K562 (cell line): ENCODE results near the gene BPTF. TPM values are rescaled to one million over a fixed set of nuclear protein-coding genes. Genes with fewer than 3 reads are reported as not detected.

Source experiments
- ATAC-seq: fragments of 200-7000 bp; cut with Tn5 transposase; 3 replicates; pipeline ENCODE4 v1.9.1; 2020; ENCODE audit warnings: moderate library complexity
- BruUV-seq: library from RNA; stranded (reverse); fragments of 400-500 nt; replicated peaks from 2 replicates; lab custom pipeline; 2021; lab: Mats Ljungman, UMichigan
- CTCF ChIA-PET: fragments of 300-600 bp; formaldehyde crosslinking; extraction: SDS; loops from one replicate; lab custom pipeline; 2021; ENCODE audit warnings: low intra/inter-chr PET ratio; lab: Yijun Ruan, JAX
- POLR2A ChIA-PET: fragments of 300-600, 350-650 bp; sonication (Branson Sonifier 250); formaldehyde crosslinking; extraction: SDS; loops from one replicate; lab custom pipeline; 2021; ENCODE audit warnings: antibody characterized with exemption, inconsistent platforms; lab: Yijun Ruan, JAX
- DNase-seq, 4 experiments: peaks; one replicate each; pipeline versions ENCODE4 v3.0.0 to v3.0.0-alpha.2; 2011 to 2018; ENCODE audit warnings: low spot score in 3 of 4, mixed read lengths in 3 of 4; ENCODE audit errors: extremely low read depth in 1 of 4
- FAIRE-seq: peaks from 2 replicates; lab custom pipeline; 2011; peaks lifted over from hg19 to GRCh38; lab: Jason Lieb, UNC
- H2AFZ ChIP-seq: 2 replicates; pipeline ENCODE4 v1.6.0; 2011; ENCODE audit warnings: low read depth, low read length, control low read depth, inconsistent platforms
- H3K27ac ChIP-seq: fragments of 200-600 bp; 3 replicates; pipeline ENCODE4 v1.8.0; 2011; ENCODE audit warnings: low read depth, mild to moderate bottlenecking, control low read depth, inconsistent platforms, low read length, moderate library complexity, mixed read lengths; ENCODE audit errors: extremely low read depth
- H3K27me3 ChIP-seq, 2 experiments: fragments of 300-600 bp in 1 of 2; 2 replicates in 1 of 2; 3 replicates in 1 of 2; pipeline versions ENCODE4 v1.6.0 to v1.8.0; 2011; ENCODE audit warnings: inconsistent platforms in 2 of 2, low read length in 2 of 2, mild to moderate bottlenecking in 1 of 2, mixed read lengths in 1 of 2, moderate library complexity in 1 of 2; ENCODE audit not compliant: control insufficient read depth in 2 of 2, insufficient read depth in 2 of 2
- H3K36me3 ChIP-seq: fragments of 300-600 bp; 3 replicates; pipeline ENCODE4 v1.8.0; 2011; ENCODE audit warnings: mild to moderate bottlenecking, low read length, inconsistent platforms; ENCODE audit not compliant: control insufficient read depth, insufficient read depth
- H3K4me1 ChIP-seq, 2 experiments: fragments of 200-600 bp in 1 of 2; replicated peaks in 1 of 2; 2 replicates in 1 of 2; 3 replicates in 1 of 2; pipeline versions ENCODE4 v1.5.1 to v1.8.0; 2011; ENCODE audit warnings: inconsistent platforms in 2 of 2, low read length in 2 of 2, mild to moderate bottlenecking in 1 of 2, mixed read lengths in 1 of 2, moderate library complexity in 1 of 2; ENCODE audit not compliant: control insufficient read depth in 2 of 2, insufficient read depth in 2 of 2
- H3K4me2 ChIP-seq: 2 replicates; pipeline ENCODE4 v1.6.1; 2011; ENCODE audit warnings: low read length, control low read depth, inconsistent platforms, mixed read lengths; ENCODE audit not compliant: insufficient read depth
- H3K4me3 ChIP-seq: fragments of 200-600 bp; sonication (generic), shearing (Covaris generic); 2 replicates; pipeline ENCODE4 v1.5.1; 2016; ENCODE audit warnings: control low read depth, inconsistent platforms
- H3K79me2 ChIP-seq: fragments of 200-600 bp; 3 replicates; pipeline ENCODE4 v1.8.0; 2011; ENCODE audit warnings: low read length, inconsistent platforms; ENCODE audit not compliant: control insufficient read depth, insufficient read depth
- H3K9ac ChIP-seq, 2 experiments: 2 replicates each; pipeline versions ENCODE4 v1.6.0 to v1.6.1; 2011; ENCODE audit warnings: low read depth in 2 of 2, low read length in 2 of 2, control low read depth in 1 of 2, inconsistent platforms in 1 of 2, mild to moderate bottlenecking in 1 of 2, mixed read lengths in 1 of 2; ENCODE audit not compliant: insufficient read depth in 1 of 2
- H3K9me1 ChIP-seq: one replicate; pipeline ENCODE4 v1.6.0; 2011; ENCODE audit warnings: inconsistent platforms, mild to moderate bottlenecking, low read length, moderate library complexity; ENCODE audit not compliant: control insufficient read depth, insufficient read depth
- H3K9me3 ChIP-seq: replicated peaks from 2 replicates; pipeline ENCODE4 v1.5.1; 2011; ENCODE audit warnings: low read depth, low read length, inconsistent platforms; ENCODE audit not compliant: control insufficient read depth, insufficient read depth
- H4K20me1 ChIP-seq: replicated peaks from 2 replicates; pipeline ENCODE4 v1.6.1; 2011; ENCODE audit warnings: low read length, inconsistent platforms, mixed read lengths; ENCODE audit not compliant: control insufficient read depth, insufficient read depth
- KLF13 ChIP-seq: fragments of 450-650 bp; IDR thresholded peaks from 2 replicates; pipeline ENCODE4 v1.6.1; 2016; ENCODE audit warnings: missing genetic modification characterization, low read depth, mild to moderate bottlenecking, missing compliant biosample characterization, moderate library complexity, borderline replicate concordance
- NCOA1 ChIP-seq: fragments of 450-650 bp; IDR thresholded peaks from 2 replicates; pipeline ENCODE4 v1.6.1; 2016; ENCODE audit warnings: low read depth
- SP1 ChIP-seq: sonication (generic); formaldehyde crosslinking; IDR thresholded peaks from 2 replicates; pipeline ENCODE4 v1.8.1; 2022; ENCODE audit warnings: mild to moderate bottlenecking, missing genetic modification reagents
- ZNF12 ChIP-seq: sonication (generic); formaldehyde crosslinking; IDR thresholded peaks from 2 replicates; pipeline ENCODE4 v1.4.0; 2020; ENCODE audit warnings: mild to moderate bottlenecking, missing genetic modification reagents
- ZNF232 ChIP-seq: sonication (generic); formaldehyde crosslinking; IDR thresholded peaks from 2 replicates; pipeline ENCODE4 v1.8.0; 2022; ENCODE audit warnings: mild to moderate bottlenecking, missing genetic modification reagents
- ZSCAN29 ChIP-seq: fragments of 450-650 bp; IDR thresholded peaks from 2 replicates; pipeline ENCODE4 v1.6.1; 2017
- WGBS: fragments of 100-300 bp; shearing (Covaris generic); methylation state at CpG from one replicate; pipeline ENCODE4 v1.1.6; 2016; ENCODE audit warnings: low coverage, mixed read lengths; ENCODE audit not compliant: insufficient coverage; ENCODE audit errors: missing lambda C conversion rate; 5-methylcytosine and 5-hydroxymethylcytosine counted together
- in situ Hi-C: fragments of 300-500 bp; cut with MboI; formaldehyde crosslinking; loops from 4 replicates; pipeline ENCODE4 v1.15.0; 2018; ENCODE audit warnings: inconsistent platforms, mixed read lengths
- intact Hi-C: fragments of 100-400 bp; cut with micrococcal nuclease; formaldehyde crosslinking; loops from 2 replicates; pipeline ENCODE4 v1.14.2; 2022
- polyA plus RNA-seq, 8 experiments: library from polyadenylated mRNA; depleted of rRNA in 4 of 8; stranded (reverse) in 5 of 8; unstranded in 3 of 8; fragments of >200 nt; fragmentation: Nextera tagmentation in 2 of 8; fragmentation: Illumina TruSeq in 1 of 8; extraction: Ambion mirVana in 2 of 8; extraction: Trizol in 1 of 8; gene quantifications; 2 replicates each; pipeline versions ENCODE4 v1.2.1 to v1.2.3, GENCODE V29; 2011 to 2014; ENCODE audit warnings: inconsistent platforms in 1 of 8, missing spikeins in 1 of 8
- total RNA-seq, 7 experiments: library from RNA; depleted of rRNA in 6 of 7; stranded (reverse); fragments of >200 nt in 6 of 7; fragmentation: Illumina TruSeq in 2 of 7; extraction: Trizol in 2 of 7; gene quantifications; 2 replicates each; pipeline versions ENCODE4 v1.2.1 to v1.2.3, GENCODE V29; 2011 to 2021; ENCODE audit warnings: low replicate concordance in 1 of 7
- TF ChIP-seq, protein P1 (sequence below): fragments of 250-450 bp; sonication (Bioruptor Pico); IDR thresholded peaks from 2 replicates; pipeline ENCODE4 v1.4.0; 2020; ENCODE audit warnings: mild to moderate bottlenecking, moderate library complexity
- TF ChIP-seq, protein P2 (sequence below): fragments of 450-650 bp; IDR thresholded peaks from 2 replicates; pipeline ENCODE4 v1.6.1; 2016
- TF ChIP-seq, protein P3 (sequence below): fragments of 250-450 bp; sonication (Bioruptor Pico); IDR thresholded peaks from 2 replicates; pipeline ENCODE4 v1.8.0; 2022; ENCODE audit warnings: moderate library complexity, mild to moderate bottlenecking, inconsistent platforms
- TF ChIP-seq, protein P4 (sequence below), 3 experiments: fragments of 200-800 bp in 1 of 3; sonication (Bioruptor generic) in 1 of 3; sonication (generic) in 1 of 3; formaldehyde crosslinking in 1 of 3; IDR thresholded peaks; 2 replicates each; pipeline versions ENCODE4 v1.6.1 to v1.8.0; 2016 to 2022; ENCODE audit warnings: mild to moderate bottlenecking in 2 of 3, missing compliant biosample characterization in 2 of 3, missing genetic modification characterization in 2 of 3, missing genetic modification reagents in 1 of 3

Gene BPTF
- total and polyA plus RNA-seq, 9 of the 15 experiments (the other 6 are each of a cell fraction or from before 2014, with no cell fraction given) = 12.5 to 52.1 (median 26.9) TPM

DNA sequence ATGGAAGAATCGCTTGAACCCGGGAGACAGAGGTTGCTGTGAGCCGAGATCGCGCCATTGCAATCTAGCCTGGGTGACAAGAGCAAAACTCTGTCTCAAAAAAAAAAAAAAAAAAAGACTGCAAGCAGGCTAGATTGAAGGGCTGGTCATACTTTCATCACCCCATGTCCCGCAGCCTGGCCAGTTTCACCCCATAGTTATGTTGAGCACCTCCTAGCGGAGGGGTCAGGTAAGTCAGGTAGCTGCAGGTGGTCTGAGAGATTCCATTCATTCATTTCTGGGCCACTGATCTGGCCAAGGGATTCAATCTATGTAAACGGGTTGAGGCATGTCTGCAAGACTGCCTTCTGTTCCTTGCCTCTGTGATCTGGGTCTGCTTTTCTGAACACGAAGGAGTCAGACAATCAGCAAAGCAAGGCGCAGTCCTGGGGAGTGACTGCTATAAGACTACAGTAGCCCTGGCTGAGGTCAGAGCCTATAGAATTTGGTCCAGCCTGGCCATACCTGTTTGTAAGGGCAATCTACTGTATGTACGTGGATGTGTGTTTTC, 23.6 kb upstream of the BPTF start:
- intact Hi-C loops (no loop called here), in situ Hi-C loops (no loop called here)
- no peaks in the 10 kb centered on the region for H4K20me1 ChIP-seq
- no peak overlapping the region for H3K4me2 ChIP-seq
- DNase-seq (peak; percentile 49 to 54 (median 52)), FAIRE-seq (peak; percentile 15), ATAC-seq (peak; percentile 67)
- H3K4me3 ChIP-seq = no peak overlapping the region
- POLR2A ChIA-PET = interaction anchor here (0.7 to 1.0 kb wide), 3 partner anchors 18 to 241 kb away, joined by 3 to 5 read pairs (median 4); partner anchors contain the start of gene BPTF
- no peaks in the 10 kb centered on the region for H3K36me3 ChIP-seq
- BruUV-seq = no TSS peak
- H3K9me1 ChIP-seq = no peaks in the 10 kb centered on the region
- H3K9me3 ChIP-seq = no peaks in the 10 kb centered on the region
- no peak overlapping the region; a peak in 1 of 4 replicates for H3K9ac ChIP-seq
- CTCF ChIA-PET = no interaction called here
- peaks cover 9 to 19% of the 10 kb centered on the region in 2 experiments; a peak in 4 of 5 replicates for H3K4me1 ChIP-seq
- no peaks in the 10 kb centered on the region for H3K27me3 ChIP-seq
- peak overlapping the region; percentile 56; the same call in 1 of the 2 replicates for H2AFZ ChIP-seq
- H3K27ac ChIP-seq = no peak overlapping the region; the same call in 2 of the 3 replicates
- no peaks in the 10 kb centered on the region for H3K79me2 ChIP-seq
- 60% methylated on average over 8 of the region's 11 CpGs for WGBS
- TF ChIP-seq ZNF12 (no peak), SP1 (CRISPR knock-in tag) (no peak), ZSCAN29 (no peak), KLF13 (no peak), NCOA1 (no peak), ZNF232 (CRISPR knock-in tag) (no peak)
- TF ChIP-seq, protein P1, sequence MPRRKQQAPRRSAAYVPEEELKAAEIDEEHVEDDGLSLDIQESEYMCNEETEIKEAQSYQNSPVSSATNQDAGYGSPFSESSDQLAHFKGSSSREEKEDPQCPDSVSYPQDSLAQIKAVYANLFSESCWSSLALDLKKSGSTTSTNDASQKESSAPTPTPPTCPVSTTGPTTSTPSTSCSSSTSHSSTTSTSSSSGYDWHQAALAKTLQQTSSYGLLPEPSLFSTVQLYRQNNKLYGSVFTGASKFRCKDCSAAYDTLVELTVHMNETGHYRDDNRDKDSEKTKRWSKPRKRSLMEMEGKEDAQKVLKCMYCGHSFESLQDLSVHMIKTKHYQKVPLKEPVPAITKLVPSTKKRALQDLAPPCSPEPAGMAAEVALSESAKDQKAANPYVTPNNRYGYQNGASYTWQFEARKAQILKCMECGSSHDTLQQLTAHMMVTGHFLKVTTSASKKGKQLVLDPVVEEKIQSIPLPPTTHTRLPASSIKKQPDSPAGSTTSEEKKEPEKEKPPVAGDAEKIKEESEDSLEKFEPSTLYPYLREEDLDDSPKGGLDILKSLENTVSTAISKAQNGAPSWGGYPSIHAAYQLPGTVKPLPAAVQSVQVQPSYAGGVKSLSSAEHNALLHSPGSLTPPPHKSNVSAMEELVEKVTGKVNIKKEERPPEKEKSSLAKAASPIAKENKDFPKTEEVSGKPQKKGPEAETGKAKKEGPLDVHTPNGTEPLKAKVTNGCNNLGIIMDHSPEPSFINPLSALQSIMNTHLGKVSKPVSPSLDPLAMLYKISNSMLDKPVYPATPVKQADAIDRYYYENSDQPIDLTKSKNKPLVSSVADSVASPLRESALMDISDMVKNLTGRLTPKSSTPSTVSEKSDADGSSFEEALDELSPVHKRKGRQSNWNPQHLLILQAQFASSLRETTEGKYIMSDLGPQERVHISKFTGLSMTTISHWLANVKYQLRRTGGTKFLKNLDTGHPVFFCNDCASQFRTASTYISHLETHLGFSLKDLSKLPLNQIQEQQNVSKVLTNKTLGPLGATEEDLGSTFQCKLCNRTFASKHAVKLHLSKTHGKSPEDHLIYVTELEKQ (CRISPR knock-in tag) = no peak
- TF ChIP-seq, protein P2, sequence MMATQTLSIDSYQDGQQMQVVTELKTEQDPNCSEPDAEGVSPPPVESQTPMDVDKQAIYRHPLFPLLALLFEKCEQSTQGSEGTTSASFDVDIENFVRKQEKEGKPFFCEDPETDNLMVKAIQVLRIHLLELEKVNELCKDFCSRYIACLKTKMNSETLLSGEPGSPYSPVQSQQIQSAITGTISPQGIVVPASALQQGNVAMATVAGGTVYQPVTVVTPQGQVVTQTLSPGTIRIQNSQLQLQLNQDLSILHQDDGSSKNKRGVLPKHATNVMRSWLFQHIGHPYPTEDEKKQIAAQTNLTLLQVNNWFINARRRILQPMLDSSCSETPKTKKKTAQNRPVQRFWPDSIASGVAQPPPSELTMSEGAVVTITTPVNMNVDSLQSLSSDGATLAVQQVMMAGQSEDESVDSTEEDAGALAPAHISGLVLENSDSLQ = no peak
- TF ChIP-seq, protein P3, sequence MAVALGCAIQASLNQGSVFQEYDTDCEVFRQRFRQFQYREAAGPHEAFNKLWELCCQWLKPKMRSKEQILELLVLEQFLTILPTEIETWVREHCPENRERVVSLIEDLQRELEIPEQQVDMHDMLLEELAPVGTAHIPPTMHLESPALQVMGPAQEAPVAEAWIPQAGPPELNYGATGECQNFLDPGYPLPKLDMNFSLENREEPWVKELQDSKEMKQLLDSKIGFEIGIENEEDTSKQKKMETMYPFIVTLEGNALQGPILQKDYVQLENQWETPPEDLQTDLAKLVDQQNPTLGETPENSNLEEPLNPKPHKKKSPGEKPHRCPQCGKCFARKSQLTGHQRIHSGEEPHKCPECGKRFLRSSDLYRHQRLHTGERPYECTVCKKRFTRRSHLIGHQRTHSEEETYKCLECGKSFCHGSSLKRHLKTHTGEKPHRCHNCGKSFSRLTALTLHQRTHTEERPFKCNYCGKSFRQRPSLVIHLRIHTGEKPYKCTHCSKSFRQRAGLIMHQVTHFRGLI = no peak
- TF ChIP-seq, protein P4, sequence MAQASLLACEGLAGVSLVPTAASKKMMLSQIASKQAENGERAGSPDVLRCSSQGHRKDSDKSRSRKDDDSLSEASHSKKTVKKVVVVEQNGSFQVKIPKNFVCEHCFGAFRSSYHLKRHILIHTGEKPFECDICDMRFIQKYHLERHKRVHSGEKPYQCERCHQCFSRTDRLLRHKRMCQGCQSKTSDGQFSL (CRISPR knock-in tag; IDR thresholded peaks at IDR 0.05) = no peak
- TF ChIP-seq, protein P4 (tag; IDR thresholded peaks at IDR 0.05) = no peak
